Measurements from ENCODE around the gene SLC49A3. TPM values are rescaled to one million over a fixed set of nuclear protein-coding genes. Genes with fewer than 3 reads are reported as not detected.
"Not testable (repeated sequence)": the region's sequence is repeated elsewhere in the genome, so short reads cannot be mapped to it uniquely, and the experiment has no call there.

SLC49A3 gene
- total RNA-seq, 1 experiment from 2014 or later: not detected

DNA sequence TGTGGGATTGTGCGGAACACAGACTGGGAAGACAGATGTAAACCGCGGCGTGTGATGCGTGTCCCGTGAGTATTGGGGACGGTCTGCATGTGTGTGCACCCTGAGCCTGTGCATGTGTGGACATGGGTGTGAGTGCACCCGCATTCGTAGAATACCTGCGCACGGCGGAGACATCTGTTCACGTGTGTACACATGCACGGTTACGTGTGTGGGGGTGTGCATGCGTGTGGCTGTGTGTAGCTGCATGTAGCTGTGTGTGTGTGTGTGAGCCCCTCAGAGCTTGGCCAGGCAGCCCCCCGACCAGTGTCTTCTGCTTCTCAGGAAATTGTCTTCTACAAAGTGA lies 34.5 kb downstream of the SLC49A3 start:
- Histone ChIP-seq H3K27me3 (no peaks in the 10 kb centered on the region), H3K4me1 (no peaks in the 10 kb centered on the region), H3K36me3 (no peaks in the 10 kb centered on the region), H3K9me3 (replicated peaks) (no peaks in the 10 kb centered on the region), H3K4me3 (no peak overlapping the region), H3K27ac (no peak overlapping the region)
- DNase-seq: no peak

DNA sequence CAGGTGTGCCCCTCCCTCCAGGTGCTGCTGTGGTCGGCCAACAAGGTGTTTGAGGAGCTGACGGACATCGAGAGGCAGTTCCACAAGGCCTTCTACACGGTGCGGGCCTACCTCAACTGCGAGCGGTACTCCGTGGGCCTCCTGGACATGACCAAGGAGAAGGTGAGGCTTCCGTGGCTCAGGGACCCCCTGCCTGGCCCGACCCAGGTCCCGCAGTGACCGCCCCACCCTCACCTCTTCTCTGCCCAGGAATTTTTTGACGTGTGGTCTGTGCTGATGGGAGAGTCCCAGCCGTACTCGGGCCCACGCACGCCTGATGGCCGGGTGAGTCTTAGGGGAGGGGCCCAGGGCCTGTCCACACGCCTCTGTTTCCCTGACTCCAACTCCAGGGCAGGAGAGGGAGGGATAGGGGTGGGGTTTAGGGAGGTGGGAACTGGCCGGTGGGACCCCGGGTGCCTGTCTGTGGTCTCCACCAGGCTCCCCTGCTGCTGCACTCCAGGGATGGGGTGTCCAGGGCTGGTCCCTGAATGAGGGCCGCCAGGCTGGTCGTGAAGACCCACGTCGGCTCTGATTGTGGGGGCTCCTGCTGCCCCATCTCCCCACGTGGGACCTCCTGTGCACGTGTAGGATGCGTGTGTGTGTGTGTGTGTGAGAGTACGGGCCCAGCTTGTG lies 35.0 kb downstream of the SLC49A3 start:
- no peak for DNase-seq
- Histone ChIP-seq H3K4me1 (no peaks in the 10 kb centered on the region; the same call in 1 of the 2 replicates), H3K4me3 (no peak overlapping the region), H3K9me3 (replicated peaks) (no peaks in the 10 kb centered on the region), H3K27ac (no peak overlapping the region), H3K36me3 (no peaks in the 10 kb centered on the region), H3K27me3 (no peaks in the 10 kb centered on the region)

DNA sequence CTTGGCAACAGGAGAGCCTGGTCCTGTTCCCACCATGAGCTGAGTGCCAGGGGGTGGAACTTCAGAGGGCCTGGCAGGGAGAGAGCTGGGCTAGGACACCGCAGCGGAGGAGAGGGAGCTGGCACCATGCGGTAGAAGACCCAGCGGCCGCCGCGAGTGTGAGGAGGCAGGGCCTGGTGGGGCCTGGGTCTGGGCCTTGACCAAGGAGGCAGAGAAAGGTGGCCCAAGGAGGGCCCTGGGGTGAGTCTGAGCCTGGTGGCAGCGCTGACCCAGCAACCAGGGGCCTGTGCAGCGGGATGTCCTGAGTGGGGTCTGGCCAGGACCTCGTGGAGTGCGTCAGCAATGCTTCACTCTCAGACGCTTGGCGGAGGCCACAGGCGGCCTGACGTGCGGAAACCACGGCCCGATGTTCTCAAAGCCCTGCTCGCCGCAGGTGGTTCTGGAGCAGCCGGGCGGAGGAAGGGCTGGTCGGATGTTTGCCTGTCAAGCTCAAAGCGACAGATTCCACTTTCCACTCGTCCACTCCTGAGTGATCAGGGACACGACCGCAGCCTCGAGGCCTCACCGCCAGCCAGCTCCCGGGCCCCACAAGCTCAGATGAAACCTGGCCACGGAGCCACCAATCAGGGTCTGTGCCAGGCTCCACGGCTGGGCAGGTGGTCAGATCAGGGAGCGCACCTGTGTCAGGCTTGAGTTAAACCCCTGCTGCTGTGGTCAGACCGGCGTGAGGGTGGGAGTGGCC lies 35.7 kb downstream of the SLC49A3 start:
- no peak overlapping the region for H3K27ac ChIP-seq
- peaks cover under 1% of the 10 kb centered on the region; the same call in 1 of the 2 replicates for H3K4me1 ChIP-seq
- no peaks in the 10 kb centered on the region for H3K27me3 ChIP-seq
- no peaks in the 10 kb centered on the region for H3K9me3 ChIP-seq (replicated peaks)
- DNase-seq: no peak
- no peak overlapping the region for H3K4me3 ChIP-seq
- H3K36me3 ChIP-seq: no peaks in the 10 kb centered on the region

DNA sequence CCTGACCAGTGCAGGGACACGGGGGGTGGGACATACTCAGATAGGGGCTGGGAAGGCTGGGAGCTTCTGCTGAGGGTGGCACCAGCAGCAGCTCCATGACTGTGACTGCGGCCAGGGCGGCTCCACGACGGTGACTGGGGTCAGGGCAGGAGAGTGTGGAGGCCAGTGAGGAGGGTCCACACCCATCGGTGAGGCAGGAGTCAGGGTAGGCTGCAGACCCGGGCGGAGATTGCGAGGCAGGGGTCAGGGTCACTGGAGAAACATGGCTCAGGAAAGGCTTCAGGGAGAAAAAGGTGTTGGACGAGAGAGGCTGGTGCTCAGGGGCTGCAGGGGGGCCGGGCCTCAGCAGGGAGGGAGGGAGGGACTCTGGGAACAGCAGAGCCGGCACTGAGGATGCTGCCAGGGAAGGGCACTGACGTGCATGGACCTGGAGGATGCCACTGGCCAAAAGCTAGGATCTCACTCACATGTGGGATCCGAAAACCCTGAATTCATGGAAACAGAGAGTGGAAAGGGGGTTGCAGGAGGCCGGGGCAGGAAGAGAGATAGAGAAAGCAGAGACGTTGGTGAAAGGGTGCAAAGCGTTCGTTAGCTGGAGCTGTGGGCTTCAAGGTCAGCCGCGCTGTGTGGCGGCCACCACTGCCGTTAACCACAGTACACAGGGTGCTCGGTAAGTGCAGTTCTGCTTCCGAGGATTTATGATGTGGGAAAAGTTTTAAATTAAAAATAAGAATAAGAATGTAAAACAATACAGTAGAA lies 36.9 kb downstream of the SLC49A3 start:
- H3K27ac ChIP-seq: no peak overlapping the region
- peaks cover 3% of the 10 kb centered on the region; the same call in 1 of the 2 replicates for H3K4me1 ChIP-seq
- no peaks in the 10 kb centered on the region for H3K36me3 ChIP-seq
- H3K9me3 ChIP-seq (replicated peaks): no peaks in the 10 kb centered on the region
- no peak for DNase-seq
- no peak overlapping the region for H3K4me3 ChIP-seq
- no peaks in the 10 kb centered on the region for H3K27me3 ChIP-seq

DNA sequence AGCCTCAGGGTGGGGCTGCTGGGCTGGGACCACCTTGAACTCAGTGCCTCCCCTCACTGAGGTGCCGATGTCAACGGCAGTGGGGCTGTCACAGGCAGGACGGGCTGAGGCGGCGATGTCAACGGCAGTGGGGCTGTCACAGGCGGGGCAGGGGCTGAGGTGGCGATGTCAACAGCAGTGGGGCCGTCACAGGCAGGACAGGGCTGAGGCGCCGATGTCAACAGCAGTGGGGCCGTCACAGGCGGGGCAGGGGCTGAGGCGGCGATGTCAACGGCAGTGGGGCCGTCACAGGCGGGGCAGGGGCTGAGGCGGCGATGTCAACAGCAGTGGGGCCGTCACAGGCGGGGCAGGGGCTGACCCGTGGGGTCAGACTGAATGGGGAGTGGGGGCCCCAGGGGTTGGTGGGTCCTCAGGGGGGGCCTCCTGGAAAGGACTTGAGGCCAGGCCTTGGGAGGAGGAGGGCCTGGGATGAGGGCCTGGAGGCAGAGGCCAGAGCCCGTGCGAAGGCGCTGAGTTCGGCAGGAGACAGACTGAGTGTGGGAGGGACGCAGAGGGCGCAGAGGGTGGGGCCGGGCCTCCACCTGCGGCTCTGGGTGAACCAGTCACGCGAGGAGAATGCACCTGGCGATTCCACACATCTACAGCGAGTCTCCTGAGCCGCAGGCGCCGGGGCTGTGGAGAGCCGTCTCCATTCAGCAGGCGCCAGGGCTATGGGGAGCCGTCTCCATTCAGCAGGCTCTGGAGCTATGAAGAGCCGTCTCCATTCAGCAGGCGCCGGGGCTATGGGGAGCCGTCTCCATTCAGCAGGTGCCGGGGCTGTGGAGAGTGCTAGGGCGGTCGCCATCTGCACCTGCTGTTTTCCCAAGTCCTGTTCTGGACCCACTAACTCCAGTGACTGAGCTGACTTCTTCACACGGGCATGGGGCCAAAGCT lies 37.7 kb downstream of the SLC49A3 start:
- Histone ChIP-seq H3K9me3 (replicated peaks) (no peaks in the 10 kb centered on the region), H3K4me1 (peaks cover 3% of the 10 kb centered on the region; the same call in 1 of the 2 replicates), H3K27me3 (no peaks in the 10 kb centered on the region), H3K36me3 (no peaks in the 10 kb centered on the region), H3K4me3 (no peak overlapping the region), H3K27ac (no peak overlapping the region)
- no peak for DNase-seq

DNA sequence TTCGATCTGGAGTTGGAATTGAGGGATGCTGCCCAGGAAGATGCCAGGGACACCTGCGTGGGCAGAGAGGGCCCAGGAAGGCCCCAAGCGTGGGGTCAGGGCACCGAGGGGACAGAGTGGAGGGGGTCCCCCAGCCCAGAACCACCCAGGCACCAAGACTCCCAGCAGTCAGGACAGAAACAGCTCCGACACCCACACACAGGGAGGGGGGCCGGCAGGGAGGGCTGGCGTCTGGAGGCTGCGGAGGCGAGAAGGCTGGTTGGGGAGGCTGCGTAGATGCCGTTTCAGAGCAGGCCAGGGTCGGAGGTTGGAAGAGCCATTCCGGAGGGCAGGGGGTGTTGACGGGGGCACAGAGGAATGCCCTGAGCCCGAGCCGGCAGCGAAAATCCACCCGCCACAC lies 38.5 kb downstream of the SLC49A3 start:
- H3K27me3 ChIP-seq: no peaks in the 10 kb centered on the region
- no peak overlapping the region for H3K4me3 ChIP-seq
- no peaks in the 10 kb centered on the region for H3K9me3 ChIP-seq (replicated peaks)
- DNase-seq: no peak
- no peaks in the 10 kb centered on the region for H3K36me3 ChIP-seq
- peaks cover 3% of the 10 kb centered on the region; the same call in 1 of the 2 replicates for H3K4me1 ChIP-seq
- H3K27ac ChIP-seq: no peak overlapping the region

DNA sequence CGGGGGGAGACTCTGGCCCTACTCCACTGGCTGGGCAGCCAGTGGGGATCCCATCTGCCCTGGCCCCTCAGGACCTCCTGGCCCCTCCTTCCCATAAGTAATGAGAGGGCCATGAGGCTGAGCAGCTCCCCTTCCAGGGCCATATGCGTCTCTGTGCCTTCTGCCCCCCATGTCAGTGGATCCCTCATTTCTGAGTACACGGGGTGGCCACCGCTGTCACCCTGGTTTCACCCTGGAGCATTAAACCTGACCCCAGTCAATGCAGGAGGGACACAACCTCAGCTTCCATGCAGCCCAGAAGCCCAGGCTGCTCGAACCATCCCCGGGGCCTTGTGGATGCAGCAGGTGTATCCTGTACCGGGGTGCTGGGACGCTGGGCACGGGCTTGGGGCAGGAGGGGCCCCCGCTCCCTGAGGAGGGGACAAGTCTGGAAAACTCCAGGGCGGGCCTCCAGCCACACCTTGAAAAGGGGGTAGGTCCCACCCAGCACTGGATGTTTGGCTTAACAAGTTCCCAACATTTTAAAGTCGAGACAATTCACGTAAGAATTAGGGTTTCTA lies 39.1 kb downstream of the SLC49A3 start:
- Histone ChIP-seq H3K36me3 (no peaks in the 10 kb centered on the region), H3K4me3 (no peak overlapping the region)
- no peak for DNase-seq

DNA sequence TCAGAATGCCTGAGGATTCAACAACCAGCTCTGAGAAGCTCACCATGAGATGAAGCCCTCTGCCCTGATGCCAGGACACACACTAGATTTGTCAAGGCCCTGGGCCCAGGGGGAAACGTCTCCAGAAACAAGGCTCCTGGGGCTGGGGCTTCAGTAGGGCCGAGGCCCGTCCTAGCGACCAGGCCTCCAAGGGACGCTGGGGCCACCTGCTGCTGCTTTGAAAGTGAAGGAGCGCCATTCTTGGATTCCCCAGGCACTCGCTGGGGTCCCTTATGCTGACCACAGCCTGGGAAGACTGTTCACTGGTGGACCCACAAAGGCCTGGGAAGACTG lies 39.7 kb downstream of the SLC49A3 start:
- DNase-seq: no peak
- H3K9me3 ChIP-seq (replicated peaks): no peaks in the 10 kb centered on the region
- H3K27ac ChIP-seq: no peak overlapping the region
- no peaks in the 10 kb centered on the region for H3K27me3 ChIP-seq
- H3K4me1 ChIP-seq: peaks cover 3% of the 10 kb centered on the region; the same call in 1 of the 2 replicates
- no peaks in the 10 kb centered on the region for H3K36me3 ChIP-seq
- H3K4me3 ChIP-seq: no peak overlapping the region

More for the DNA sequence above, 39.1 kb downstream of the SLC49A3 start:
- peaks cover 3% of the 10 kb centered on the region; the same call in 1 of the 2 replicates for H3K4me1 ChIP-seq
- no peaks in the 10 kb centered on the region for H3K27me3 ChIP-seq
- no peak overlapping the region for H3K27ac ChIP-seq
- no peaks in the 10 kb centered on the region for H3K9me3 ChIP-seq (replicated peaks)

DNA sequence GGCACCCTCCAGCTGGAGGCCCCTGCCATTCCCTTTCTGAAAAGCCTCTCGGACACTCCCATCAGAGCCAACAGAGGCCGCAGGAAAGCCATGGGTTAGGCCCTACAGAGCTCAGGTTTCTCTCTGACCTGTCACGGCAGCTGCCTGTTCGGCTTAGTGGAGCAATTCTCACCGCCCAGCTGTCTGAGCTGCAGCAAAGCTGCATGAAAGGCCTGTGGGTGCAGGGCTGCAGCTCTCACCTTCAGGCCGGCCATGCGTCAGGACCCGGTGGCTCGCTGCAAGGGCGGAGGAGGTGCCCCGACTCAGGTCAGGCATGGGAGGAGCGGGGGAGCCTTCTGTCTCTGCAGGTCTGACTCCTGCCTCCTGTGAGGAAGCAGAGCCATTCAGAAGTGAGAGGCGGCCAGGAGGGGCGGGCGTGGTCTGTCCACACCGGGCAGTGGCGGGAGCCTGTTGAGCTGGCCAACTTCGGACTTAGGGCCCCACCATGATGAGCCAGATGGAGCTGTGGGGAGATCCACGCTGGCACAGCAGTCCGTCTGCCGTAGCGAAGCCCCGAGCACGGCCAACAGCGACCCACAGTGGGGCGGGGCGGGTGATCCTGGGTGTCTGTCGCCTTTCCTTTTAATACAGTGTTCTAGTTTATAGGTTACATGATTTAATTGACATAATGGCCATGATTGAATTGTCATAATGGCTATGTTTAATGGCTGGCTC lies 40.2 kb downstream of the SLC49A3 start:
- H3K4me1 ChIP-seq: peaks cover 3% of the 10 kb centered on the region; the same call in 1 of the 2 replicates
- H3K36me3 ChIP-seq: no peaks in the 10 kb centered on the region
- H3K27ac ChIP-seq: no peak overlapping the region
- H3K9me3 ChIP-seq (replicated peaks): no peaks in the 10 kb centered on the region
- no peak overlapping the region for H3K4me3 ChIP-seq
- no peaks in the 10 kb centered on the region for H3K27me3 ChIP-seq
- DNase-seq: peak; percentile 75 to 80

DNA sequence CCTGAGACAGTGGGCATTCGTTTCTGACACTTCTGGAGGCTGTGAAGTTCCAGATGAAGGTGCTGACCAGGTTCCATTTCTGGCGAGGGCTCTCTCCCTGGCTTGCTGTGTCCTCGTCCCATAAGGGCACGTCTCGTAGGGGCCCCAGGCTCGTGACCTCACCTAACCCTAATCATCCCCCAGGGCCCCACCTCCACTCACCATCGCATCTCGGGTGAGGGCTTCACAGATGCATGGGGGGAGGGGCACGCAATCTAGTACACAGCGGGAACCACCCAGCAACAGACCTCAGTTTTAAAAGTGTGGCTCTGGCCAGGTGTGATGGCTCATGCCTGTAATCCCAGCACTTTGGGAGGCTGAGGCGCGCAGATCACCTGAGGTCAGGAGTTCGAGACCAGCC lies 41.5 kb downstream of the SLC49A3 start:
- Histone ChIP-seq H3K27me3 (no peaks in the 10 kb centered on the region), H3K4me1 (peaks cover 3% of the 10 kb centered on the region; the same call in 1 of the 2 replicates), H3K27ac (no peak overlapping the region), H3K9me3 (replicated peaks) (no peaks in the 10 kb centered on the region), H3K4me3 (no peak overlapping the region), H3K36me3 (no peaks in the 10 kb centered on the region)
- no peak for DNase-seq

DNA sequence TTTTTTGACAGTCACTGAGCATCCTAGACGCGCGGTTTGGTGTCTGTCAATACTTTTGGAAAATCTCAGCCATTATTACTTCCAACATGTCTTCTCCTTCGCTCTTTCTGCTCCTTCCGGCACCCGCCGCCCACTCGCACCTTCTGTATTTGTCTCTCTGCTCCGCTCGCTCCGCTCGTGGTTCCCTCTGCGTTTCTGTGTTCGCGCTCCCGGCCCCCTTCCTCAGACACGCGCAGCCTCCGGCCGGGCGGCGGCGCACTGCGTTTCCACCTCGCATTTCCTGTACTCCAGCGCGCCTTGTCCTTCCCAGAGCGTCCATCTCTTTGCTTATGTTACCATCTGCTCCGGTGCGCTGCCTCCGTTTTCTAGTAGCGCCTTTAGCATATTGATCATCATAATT lies 42.5 kb downstream of the SLC49A3 start:
- no peaks in the 10 kb centered on the region for H3K36me3 ChIP-seq
- H3K4me1 ChIP-seq: peaks cover 3% of the 10 kb centered on the region; the same call in 1 of the 2 replicates
- no peaks in the 10 kb centered on the region for H3K9me3 ChIP-seq (replicated peaks)
- no peaks in the 10 kb centered on the region for H3K27me3 ChIP-seq
- H3K4me3 ChIP-seq: no peak overlapping the region
- no peak overlapping the region for H3K27ac ChIP-seq
- no peak for DNase-seq

DNA sequence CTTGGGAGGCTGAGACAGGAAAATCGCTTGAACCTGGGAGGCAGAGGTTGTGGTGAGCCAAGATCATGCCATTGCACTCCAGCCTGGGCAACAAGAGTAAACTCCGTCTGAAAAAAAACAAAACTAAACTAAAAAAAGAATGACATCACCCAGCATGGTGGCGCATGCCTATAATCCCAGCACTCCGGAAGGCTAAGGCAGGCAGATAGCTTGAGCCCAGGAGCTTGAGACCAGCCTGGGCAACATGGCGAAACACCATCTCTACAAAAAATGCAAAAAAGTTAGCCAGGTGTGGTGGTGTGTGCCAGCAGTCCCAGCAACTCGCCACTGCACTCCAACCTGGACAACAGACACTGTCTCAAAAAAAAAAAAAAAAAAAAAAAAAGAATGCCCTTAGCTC lies 46.6 kb downstream of the SLC49A3 start:
- H3K4me1 ChIP-seq, H3K36me3 ChIP-seq, H3K27me3 ChIP-seq: not testable (repeated sequence)

DNA sequence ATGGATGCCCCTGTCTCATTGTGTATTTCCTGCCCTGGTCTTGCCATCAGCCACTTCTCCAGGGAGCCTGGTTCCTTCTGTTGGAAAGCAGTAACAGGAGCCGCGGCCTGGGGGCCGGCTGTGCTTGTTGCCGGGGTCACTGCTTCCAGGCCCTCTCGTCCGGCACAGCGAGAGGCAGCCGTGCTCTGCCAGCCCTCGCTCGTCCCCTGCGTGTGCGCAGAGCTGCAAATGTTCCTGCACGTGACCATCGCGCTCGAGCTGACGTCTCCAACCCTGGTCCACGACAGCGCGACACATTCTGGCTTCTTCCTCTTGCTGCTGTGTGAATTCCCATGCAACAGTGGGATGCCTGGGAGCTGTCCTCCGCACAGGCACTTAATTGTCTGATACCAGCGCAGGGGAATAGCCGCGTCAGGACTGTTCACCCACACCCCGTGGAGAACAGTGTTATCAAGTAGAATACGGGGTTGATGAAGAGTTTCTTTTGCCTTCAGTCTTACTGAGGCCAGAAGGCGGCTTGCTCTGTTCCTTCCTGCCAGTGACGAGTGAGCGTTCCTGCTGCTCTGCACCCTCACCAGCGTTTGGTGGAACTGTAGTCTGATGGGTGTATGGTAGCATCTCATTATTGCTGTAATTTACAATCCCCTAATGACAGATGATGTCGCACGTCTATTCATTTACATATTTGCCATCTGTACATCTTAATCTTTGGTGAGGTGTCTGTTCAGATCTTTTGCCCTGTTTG lies 51.2 kb downstream of the SLC49A3 start:
- no peak overlapping the region for H3K27ac ChIP-seq
- no peak for DNase-seq

More for the DNA sequence above, 46.6 kb downstream of the SLC49A3 start:
- not testable (repeated sequence) for DNase-seq; H3K9me3 ChIP-seq (replicated peaks); H3K4me3 ChIP-seq; H3K27ac ChIP-seq

More for the DNA sequence above, 51.2 kb downstream of the SLC49A3 start:
- Histone ChIP-seq H3K36me3 (no peaks in the 10 kb centered on the region), H3K4me1 (no peaks in the 10 kb centered on the region), H3K27me3 (no peaks in the 10 kb centered on the region), H3K4me3 (no peak overlapping the region), H3K9me3 (replicated peaks) (no peaks in the 10 kb centered on the region)
